Epithelial cell of prostate (primary cell): ENCODE data around the gene OR4S1.
A peak's percentile ranks its signal among the peaks of the same experiment; 100 is the strongest.
"Not testable (repeated sequence)": the region's sequence is repeated elsewhere in the genome, so short reads cannot be mapped to it uniquely, and the experiment has no call there.

Experiments used
- DNase-seq: peaks from one replicate; pipeline ENCODE4 v3.0.0-alpha.2; 2011; ENCODE audit warnings: low read depth, low spot score
- H3K27ac ChIP-seq: fragments of 450-650 bp; 2 replicates; pipeline ENCODE4 v1.5.1; 2017; ENCODE audit warnings: mild to moderate bottlenecking

The OR4S1 gene

GRCh38 chr11:48305923-48306322 is at the start of gene OR4S1:
Gene OR4S1, plus strand, starts transcription at chr11:48306223. Its CDS starts 0 bp downstream, at chr11:48306223.
- DNase-seq: no peak
- no peak within 1 kb of the TSS for H3K27ac ChIP-seq

GRCh38 chr11:48261600-48261999 is 44.4 kb upstream of the OR4S1 start:
- H3K27ac ChIP-seq: no peak overlapping the region
- no peak for DNase-seq

GRCh38 chr11:48263423-48263911 is 42.6 kb upstream of the OR4S1 start, which contains the start of gene OR4X1:
Gene OR4X1, plus strand, starts transcription at chr11:48263861. Its CDS starts 0 bp downstream, at chr11:48263861.
- no peak for DNase-seq
- no peak within 1 kb of the TSS for H3K27ac ChIP-seq

- DNase-seq: no peak
- H3K27ac ChIP-seq: no peak overlapping the region
These were observed 35.4 kb upstream of the OR4S1 start for GRCh38 chr11:48270621-48271020.

GRCh38 chr11:48272606-48273005 is 33.4 kb upstream of the OR4S1 start:
- no peak for DNase-seq
- no peak overlapping the region for H3K27ac ChIP-seq

- no peak overlapping the region for H3K27ac ChIP-seq
- DNase-seq: peak; percentile 2
These were observed 1.9 kb downstream of the OR4S1 start for GRCh38 chr11:48307760-48308386.

- H3K27ac ChIP-seq, DNase-seq: not testable (repeated sequence)
These were observed 7.6 kb downstream of the OR4S1 start for GRCh38 chr11:48313590-48313989.

- not testable (repeated sequence) for H3K27ac ChIP-seq, DNase-seq
These were observed 13.8 kb downstream of the OR4S1 start for GRCh38 chr11:48319813-48320212.

GRCh38 chr11:48324620-48325019 is 18.6 kb downstream of the OR4S1 start, which contains the start of gene OR4C3:
Gene OR4C3, plus strand, starts transcription at chr11:48324920. Its CDS starts 102 bp downstream, at chr11:48325022.
- not testable (repeated sequence) for DNase-seq, H3K27ac ChIP-seq

GRCh38 chr11:48341466-48341865 is 35.4 kb downstream of the OR4S1 start:
- no peak for DNase-seq
- no peak overlapping the region for H3K27ac ChIP-seq

- not testable (repeated sequence) for DNase-seq, H3K27ac ChIP-seq
These were observed 36.5 kb downstream of the OR4S1 start for GRCh38 chr11:48342505-48342904.

GRCh38 chr11:48346286-48346685 is 40.3 kb downstream of the OR4S1 start:
- not testable (repeated sequence) for H3K27ac ChIP-seq, DNase-seq

GRCh38 chr11:48354013-48354412 is 48.0 kb downstream of the OR4S1 start:
- H3K27ac ChIP-seq: no peak overlapping the region
- DNase-seq: no peak

- no peak overlapping the region for H3K27ac ChIP-seq
- no peak for DNase-seq
These were observed 48.7 kb downstream of the OR4S1 start for GRCh38 chr11:48354677-48355076.
